Testis (tissue), 2 donors: ENCODE results near the gene ATP12A.

ENCODE experiments used
- POLR2A ChIP-seq: fragments of 450-650 bp; IDR thresholded peaks from one replicate; pipeline ENCODE4 v1.6.1; 2017; ENCODE audit warnings: antibody characterized with exemption, mild to moderate bottlenecking, moderate library complexity
- TF ChIP-seq, protein P1 (sequence below), 3 experiments: fragments of 450-650 bp in 2 of 3; fragments of 200-600 bp in 1 of 3; sonication (generic) in 1 of 3; IDR thresholded peaks; one replicate each; pipeline ENCODE4 v1.5.1; 2016 to 2019; ENCODE audit warnings: antibody characterized with exemption in 3 of 3, mild to moderate bottlenecking in 2 of 3, moderate library complexity in 1 of 3

DNA sequence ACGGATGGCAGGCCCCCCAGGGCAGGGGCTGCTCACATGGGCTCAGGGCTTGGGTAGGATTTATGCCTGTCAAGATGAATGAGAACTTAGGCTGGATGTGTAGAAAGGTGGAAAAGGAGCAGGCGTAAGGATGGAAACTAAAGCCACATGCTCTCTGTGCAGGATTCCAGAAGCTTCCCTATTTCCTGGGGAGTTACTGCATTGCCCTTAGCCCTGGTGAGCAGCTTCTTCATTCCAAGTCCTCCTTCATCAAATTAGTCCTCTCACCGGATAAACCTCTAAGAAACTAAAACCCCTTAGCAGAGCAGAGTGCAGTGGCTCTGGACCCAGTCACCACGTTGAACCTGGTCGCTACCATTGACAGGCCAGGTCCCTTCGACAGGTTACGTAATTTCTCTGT lies 7.4 kb downstream of the ATP12A start:
- TF ChIP-seq POLR2A: no peak
- TF ChIP-seq, protein P1, sequence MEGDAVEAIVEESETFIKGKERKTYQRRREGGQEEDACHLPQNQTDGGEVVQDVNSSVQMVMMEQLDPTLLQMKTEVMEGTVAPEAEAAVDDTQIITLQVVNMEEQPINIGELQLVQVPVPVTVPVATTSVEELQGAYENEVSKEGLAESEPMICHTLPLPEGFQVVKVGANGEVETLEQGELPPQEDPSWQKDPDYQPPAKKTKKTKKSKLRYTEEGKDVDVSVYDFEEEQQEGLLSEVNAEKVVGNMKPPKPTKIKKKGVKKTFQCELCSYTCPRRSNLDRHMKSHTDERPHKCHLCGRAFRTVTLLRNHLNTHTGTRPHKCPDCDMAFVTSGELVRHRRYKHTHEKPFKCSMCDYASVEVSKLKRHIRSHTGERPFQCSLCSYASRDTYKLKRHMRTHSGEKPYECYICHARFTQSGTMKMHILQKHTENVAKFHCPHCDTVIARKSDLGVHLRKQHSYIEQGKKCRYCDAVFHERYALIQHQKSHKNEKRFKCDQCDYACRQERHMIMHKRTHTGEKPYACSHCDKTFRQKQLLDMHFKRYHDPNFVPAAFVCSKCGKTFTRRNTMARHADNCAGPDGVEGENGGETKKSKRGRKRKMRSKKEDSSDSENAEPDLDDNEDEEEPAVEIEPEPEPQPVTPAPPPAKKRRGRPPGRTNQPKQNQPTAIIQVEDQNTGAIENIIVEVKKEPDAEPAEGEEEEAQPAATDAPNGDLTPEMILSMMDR (IDR thresholded peaks at IDR 0.05): no peak
